ENCODE measurements around the gene HLF. TPM values are rescaled to one million over a fixed set of nuclear protein-coding genes. Genes with fewer than 3 reads are reported as not detected.

Gene HLF
- total RNA-seq, 4 donors from 2014 or later = 2.5 to 10.0 (median 5.4) TPM

DNA sequence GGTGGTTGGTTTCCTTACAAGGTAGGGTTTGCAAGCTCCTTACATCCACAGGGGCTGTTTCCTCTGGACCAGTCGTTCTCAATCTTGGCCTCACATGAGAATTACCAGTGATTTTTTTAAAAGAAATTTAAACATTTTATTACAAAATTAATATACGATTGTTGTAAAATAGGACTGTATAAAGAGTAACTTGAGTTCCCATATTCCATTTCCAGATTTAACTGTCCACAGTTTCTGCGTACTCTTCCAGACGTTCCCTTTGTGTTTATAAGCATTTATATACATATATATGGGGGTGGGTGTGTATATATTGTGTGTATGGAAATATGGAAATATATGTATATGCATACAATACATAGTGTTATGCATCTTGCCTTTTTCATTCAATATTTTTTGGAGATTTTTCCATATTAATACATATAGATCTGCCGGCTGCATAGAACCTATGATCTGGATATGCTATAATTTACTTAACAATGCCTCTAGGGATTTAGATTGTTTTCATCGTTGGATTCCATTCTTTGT lies 31.5 kb downstream of the HLF start:
- no peaks in the 10 kb centered on the region for H3K27me3 ChIP-seq
- no peak for TF ChIP-seq POLR2A (IDR thresholded peaks at IDR 0.05)
- TF ChIP-seq, protein P1, sequence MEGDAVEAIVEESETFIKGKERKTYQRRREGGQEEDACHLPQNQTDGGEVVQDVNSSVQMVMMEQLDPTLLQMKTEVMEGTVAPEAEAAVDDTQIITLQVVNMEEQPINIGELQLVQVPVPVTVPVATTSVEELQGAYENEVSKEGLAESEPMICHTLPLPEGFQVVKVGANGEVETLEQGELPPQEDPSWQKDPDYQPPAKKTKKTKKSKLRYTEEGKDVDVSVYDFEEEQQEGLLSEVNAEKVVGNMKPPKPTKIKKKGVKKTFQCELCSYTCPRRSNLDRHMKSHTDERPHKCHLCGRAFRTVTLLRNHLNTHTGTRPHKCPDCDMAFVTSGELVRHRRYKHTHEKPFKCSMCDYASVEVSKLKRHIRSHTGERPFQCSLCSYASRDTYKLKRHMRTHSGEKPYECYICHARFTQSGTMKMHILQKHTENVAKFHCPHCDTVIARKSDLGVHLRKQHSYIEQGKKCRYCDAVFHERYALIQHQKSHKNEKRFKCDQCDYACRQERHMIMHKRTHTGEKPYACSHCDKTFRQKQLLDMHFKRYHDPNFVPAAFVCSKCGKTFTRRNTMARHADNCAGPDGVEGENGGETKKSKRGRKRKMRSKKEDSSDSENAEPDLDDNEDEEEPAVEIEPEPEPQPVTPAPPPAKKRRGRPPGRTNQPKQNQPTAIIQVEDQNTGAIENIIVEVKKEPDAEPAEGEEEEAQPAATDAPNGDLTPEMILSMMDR (IDR thresholded peaks at IDR 0.05) = no peak
- H3K27ac ChIP-seq = no peak overlapping the region

DNA sequence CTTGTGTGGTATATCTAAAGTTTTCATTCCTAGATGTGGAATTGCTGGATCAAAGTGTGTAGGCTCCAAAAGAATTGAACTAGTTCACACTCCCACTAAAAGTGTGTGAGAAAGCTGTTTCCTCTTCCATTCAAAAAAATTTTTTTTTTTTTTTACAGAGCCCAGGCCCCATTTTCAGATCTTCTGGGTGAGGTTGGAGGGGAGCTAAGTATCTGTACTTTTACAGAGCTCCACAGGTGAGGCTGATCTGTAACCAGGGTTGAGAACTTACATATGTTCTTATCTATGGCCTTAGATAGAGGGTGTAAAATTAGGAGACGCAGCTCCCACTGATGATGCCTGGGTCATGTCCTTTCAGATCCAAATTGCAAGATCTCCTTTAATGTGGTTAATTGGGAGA lies 31.9 kb downstream of the HLF start:
- no peaks in the 10 kb centered on the region for H3K9me3 ChIP-seq
- DNase-seq = no peak
- TF ChIP-seq, protein P1 (IDR thresholded peaks at IDR 0.05) = no peak
- TF ChIP-seq POLR2A (IDR thresholded peaks at IDR 0.05) = no peak
- H3K4me3 ChIP-seq = no peak overlapping the region
- no peaks in the 10 kb centered on the region for H3K4me1 ChIP-seq
- H3K27ac ChIP-seq = no peak overlapping the region
- H3K27me3 ChIP-seq = no peaks in the 10 kb centered on the region
- H3K36me3 ChIP-seq = no peaks in the 10 kb centered on the region

More for the DNA sequence above, 31.5 kb downstream of the HLF start:
- no peaks in the 10 kb centered on the region for H3K36me3 ChIP-seq
- DNase-seq = no peak
- H3K9me3 ChIP-seq = no peaks in the 10 kb centered on the region
- H3K4me3 ChIP-seq = no peak overlapping the region
- no peaks in the 10 kb centered on the region for H3K4me1 ChIP-seq

DNA sequence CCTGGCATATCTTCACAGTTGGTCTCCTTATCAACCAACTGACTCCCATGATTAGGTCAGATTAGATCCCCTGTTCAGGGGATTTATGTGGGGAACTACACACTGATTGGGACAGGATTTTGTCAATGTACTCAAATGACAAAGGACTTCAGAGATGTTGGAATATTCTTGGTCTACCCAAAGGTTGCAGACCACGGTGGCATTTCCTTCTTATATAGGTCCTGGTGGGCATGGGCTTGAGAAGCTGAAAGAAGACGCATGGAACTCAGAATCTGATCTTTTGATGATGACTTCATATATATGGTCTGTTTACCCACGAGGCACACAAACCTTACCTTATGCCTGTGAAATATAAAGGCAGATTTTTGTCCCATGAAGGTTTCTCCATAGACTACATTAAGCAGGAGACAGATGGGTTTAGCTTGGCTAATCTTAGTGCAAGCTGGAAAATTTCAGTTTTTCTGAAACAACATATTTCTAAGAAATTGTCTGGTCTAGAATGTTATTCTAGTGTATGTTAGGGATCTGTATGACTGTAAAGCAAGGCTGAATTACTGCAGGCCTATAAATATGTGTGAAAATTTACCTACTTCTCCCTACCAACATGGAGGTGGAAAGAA lies 33.5 kb downstream of the HLF start:
- Histone ChIP-seq H3K4me1 (peaks cover 0 to 6% (median 0%) of the 10 kb centered on the region in 4 donors), H3K27ac (no peak overlapping the region), H3K9me3 (no peaks in the 10 kb centered on the region), H3K27me3 (no peaks in the 10 kb centered on the region), H3K36me3 (no peaks in the 10 kb centered on the region), H3K4me3 (no peak overlapping the region)
- no peak for DNase-seq
- TF ChIP-seq, protein P1 (IDR thresholded peaks at IDR 0.05) = no peak
- no peak for TF ChIP-seq POLR2A (IDR thresholded peaks at IDR 0.05)

DNA sequence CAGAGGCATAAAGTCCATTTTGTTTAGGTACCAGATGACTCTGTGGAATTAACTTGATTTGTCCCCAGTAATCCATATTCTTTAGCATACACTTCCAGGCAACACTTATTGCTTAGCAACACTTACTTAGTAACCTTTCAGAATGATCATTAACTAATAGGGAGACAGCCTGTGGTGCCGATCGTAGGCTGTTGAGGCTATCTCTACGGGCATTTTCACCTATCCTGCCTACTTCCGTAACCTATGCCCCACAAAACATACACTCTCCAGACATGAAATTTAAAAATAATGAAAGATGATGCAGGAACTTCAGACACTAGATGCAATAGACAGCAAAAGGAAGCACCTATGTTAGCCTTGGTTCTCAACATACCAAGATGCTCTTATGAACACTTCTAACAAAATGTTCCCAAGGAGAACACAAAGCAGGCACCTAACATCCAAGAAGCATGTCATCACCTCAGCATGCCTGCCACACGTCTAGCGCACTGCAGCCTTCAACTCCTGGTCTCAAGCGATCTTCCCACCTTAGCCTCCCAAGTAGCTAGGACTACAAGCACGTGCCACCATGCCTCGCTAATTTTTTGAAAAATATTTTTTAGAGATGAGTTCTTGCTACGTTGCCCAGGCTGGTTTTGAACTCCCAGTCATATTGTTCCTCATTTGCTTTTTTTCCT lies 34.5 kb downstream of the HLF start:
- Histone ChIP-seq H3K27me3 (no peaks in the 10 kb centered on the region), H3K4me3 (no peak overlapping the region), H3K27ac (no peak overlapping the region), H3K9me3 (no peaks in the 10 kb centered on the region), H3K36me3 (no peaks in the 10 kb centered on the region), H3K4me1 (peaks cover 0 to 6% (median 0%) of the 10 kb centered on the region in 4 donors)
- TF ChIP-seq, protein P1 (IDR thresholded peaks at IDR 0.05) = no peak
- no peak for TF ChIP-seq POLR2A (IDR thresholded peaks at IDR 0.05)
- DNase-seq = no peak

DNA sequence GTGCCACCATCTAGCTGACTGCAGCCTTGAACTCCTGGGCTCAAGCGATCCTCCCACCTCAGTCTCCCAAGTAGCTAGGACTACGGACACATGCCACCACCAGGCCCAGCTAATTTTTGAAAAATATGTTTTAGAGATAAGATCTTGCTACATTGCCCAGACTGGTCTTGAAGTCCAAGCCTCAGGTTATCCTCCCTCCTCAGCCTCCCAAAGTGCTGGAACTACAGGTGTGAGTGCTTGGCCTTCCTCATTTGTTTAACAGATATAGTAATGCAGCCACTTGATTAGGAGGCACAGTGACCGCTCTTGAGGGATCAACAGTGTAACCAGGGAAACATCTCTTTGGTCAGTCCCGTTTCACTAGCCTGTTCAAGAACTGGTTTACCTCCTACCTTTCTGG lies 35.1 kb downstream of the HLF start:
- no peak for DNase-seq
- Histone ChIP-seq H3K4me1 (peaks cover 0 to 6% (median 0%) of the 10 kb centered on the region in 4 donors), H3K9me3 (no peaks in the 10 kb centered on the region)

More for the DNA sequence above, 35.1 kb downstream of the HLF start:
- H3K27ac ChIP-seq = no peak overlapping the region
- no peaks in the 10 kb centered on the region for H3K36me3 ChIP-seq
- no peaks in the 10 kb centered on the region for H3K27me3 ChIP-seq
- no peak overlapping the region for H3K4me3 ChIP-seq
- TF ChIP-seq, protein P1 (IDR thresholded peaks at IDR 0.05) = no peak
- TF ChIP-seq POLR2A (IDR thresholded peaks at IDR 0.05) = no peak

Data from Peyer's patch (tissue), 4 donors.